Dermis microvascular lymphatic vessel endothelial cell (primary cell): ENCODE data around the gene PRRC2B. TPM values are rescaled to one million over a fixed set of nuclear protein-coding genes. Genes with fewer than 3 reads are reported as not detected.
"Not testable (repeated sequence)": the region's sequence is repeated elsewhere in the genome, so short reads cannot be mapped to it uniquely, and the experiment has no call there.

Source experiments
- DNase-seq, 2 donors: peaks; one replicate each; pipeline versions ENCODE4 v3.0.0 to v3.0.0-alpha.2; 2010; ENCODE audit warnings: low read depth in 2 of 2
- total RNA-seq: library from RNA; depleted of rRNA; stranded (reverse); fragments of >200 nt; gene quantifications from 2 replicates; pipeline ENCODE4 v1.2.1, GENCODE V29; 2014

The PRRC2B gene
- total RNA-seq, 1 donor from 2014 or later, result 31.1 TPM

DNA sequence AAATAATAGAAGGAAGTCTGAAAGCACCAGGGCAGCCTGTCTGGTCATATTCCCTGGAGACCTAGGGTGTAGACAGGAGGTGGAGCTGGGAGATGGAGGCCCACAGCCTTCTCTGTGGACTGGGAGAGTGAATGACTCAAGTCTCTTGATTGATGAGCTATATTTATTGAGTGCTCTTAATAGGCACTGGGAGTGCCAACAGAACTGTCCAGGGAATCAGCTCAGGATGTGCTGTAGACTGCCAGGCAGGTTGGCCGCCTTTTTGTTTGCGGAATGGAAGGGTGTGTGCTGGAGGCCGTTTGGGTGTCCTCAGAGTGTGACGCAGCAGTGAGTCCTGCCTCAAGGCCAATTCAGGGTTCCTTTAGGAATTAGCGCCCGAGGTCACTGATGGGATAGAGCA, 75.5 kb downstream of the PRRC2B start:
- no peak for DNase-seq

GRCh38 chr9:131469951-131470350, 76.1 kb downstream of the PRRC2B start:
- DNase-seq, result no peak

DNA sequence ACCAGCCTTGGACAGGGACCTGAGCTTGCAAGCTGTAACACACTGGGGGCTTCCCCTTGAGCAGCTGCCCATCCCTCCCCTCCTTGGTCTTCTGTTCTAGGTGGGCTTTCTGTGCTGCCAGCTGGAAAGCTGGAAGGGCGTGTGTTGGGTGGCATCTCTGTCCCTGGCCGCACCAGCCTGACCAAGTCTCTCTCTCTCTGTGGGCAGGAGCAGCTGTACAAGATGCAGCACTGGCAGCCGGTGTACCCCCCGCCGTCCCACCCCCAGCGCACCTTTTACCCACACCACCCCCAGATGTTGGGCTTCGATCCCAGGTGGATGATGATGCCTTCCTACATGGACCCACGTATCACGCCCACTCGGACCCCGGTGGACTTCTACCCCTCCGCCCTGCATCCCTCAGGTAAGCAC, 76.7 kb downstream of the PRRC2B start:
- DNase-seq, result no peak

DNA sequence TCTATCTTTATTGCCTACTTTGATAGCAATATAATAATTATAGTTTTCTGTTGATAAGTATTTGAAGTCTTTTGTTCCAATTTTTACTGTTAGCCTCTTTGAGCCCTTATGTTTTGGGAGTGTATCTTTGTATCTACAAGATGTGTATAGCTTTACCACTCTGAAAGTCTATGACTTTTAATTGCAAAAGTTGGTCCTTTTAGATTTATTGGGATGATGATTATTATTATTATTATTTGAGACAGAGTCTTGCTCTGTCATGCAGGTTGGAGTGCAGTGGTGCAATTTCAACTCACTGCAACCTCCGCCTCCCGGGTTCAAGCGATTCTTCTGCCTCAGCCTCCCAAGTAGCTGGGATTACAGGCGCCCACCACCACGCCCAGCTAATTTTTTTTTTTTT, 78.2 kb downstream of the PRRC2B start:
- not testable (repeated sequence) for DNase-seq

DNA sequence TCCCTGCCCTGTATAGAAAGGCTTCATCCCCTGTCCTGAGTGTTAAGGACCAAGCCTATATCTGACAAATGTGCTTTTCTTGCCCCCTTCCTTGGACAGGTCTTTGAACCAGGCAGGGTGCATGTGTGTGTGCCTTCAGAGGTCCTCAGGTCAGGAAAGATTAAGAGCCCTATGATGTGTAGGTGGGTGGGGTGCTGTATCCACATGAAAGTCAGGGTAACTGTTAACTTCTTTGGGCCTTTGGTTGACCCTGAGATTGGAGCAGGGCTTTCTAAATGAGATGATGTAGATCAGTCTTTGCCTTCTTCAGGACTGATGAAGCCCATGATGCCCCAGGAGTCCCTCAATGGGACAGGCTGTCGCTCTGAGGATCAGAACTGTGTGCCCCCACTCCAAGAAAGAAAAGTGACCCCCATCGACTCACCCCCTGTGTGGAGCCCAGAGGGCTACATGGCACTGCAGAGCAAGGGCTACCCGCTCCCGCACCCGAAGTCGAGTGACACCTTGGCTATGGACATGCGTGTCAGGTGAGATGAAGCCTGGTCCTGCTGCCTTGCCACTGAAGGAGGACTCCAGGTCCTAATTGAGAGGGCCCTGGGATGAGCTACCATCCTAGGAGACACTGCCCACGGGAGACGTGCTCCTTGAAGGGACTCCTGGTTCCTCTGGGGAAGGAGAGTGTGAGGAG, 79.5 kb downstream of the PRRC2B start:
- DNase-seq, result no peak

- DNase-seq, result no peak
These were observed 80.0 kb downstream of the PRRC2B start for GRCh38 chr9:131473891-131474290.

DNA sequence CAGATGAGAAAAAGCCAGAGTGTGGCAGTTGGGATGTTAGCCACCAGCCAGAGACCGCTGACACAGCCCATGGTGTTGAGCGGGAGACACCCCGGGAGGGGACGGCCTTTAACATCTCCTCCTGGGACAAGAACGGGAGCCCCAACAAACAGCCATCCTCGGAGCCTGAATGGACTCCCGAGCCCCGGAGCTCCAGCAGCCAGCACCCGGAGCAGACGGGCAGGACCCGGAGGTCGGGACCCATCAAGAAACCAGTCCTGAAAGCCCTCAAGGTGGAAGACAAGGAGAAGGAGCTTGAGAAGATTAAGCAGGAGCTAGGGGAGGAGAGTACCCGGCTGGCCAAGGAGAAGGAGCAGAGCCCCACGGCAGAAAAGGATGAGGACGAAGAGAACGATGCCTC, 80.8 kb downstream of the PRRC2B start:
- no peak for DNase-seq

- no peak for DNase-seq
These were observed 81.4 kb downstream of the PRRC2B start for GRCh38 chr9:131475111-131475955.

DNA sequence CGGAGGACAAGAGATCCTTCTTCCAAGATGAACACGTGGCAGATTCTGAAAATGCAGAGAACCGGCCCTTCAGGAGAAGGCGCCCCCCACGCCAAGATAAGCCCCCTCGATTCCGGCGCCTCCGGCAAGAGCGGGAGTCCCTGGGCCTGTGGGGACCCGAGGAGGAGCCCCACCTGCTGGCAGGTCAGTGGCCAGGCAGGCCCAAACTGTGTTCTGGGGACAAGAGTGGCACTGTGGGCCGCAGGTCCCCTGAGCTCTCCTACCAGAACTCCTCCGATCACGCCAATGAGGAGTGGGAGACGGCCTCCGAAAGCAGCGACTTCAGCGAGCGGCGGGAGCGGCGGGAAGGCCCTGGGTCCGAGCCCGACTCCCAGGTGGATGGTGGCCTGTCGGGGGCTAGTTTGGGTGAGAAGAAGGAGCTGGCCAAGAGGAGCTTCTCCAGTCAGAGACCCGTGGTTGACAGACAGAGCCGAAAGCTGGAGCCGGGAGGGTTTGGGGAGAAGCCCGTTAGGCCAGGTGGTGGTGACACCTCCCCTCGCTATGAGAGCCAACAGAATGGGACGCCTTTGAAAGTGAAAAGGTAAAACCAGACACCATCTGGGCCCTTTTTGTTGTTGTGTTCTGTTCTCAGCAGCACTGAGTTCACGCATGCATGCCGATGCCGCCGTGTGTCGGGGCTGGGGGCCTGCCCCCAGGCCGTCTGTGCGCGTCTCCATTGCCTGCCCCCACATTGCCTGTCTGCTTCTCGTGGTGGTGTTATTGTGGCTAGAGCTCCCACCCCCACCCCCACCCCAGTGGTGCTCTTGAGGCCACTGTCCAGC, 82.3 kb downstream of the PRRC2B start:
- DNase-seq, result no peak

GRCh38 chr9:131476777-131477345, 83.0 kb downstream of the PRRC2B start:
- no peak for DNase-seq

DNA sequence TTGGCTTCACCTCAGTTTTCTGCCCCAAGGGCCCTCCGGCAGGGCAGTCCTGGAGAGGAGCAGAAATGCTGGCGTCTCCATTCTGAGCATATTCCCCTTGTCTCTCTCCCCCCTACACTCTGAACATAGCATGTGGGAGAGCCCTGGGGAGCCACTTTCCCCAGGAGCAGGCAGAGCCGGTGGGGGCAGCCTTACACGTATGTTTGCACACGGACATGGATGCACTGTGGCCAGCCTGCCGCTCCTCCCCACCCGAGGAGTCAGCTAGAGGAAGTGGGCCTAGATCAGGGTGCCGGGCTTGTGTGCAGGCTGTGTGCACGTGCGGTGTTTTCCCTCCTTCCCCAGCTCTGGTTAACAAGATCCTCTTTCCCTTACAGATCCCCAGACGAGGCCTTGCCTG, 83.5 kb downstream of the PRRC2B start:
- no peak for DNase-seq

- DNase-seq, result no peak
These were observed 84.0 kb downstream of the PRRC2B start for GRCh38 chr9:131477816-131478419.

DNA sequence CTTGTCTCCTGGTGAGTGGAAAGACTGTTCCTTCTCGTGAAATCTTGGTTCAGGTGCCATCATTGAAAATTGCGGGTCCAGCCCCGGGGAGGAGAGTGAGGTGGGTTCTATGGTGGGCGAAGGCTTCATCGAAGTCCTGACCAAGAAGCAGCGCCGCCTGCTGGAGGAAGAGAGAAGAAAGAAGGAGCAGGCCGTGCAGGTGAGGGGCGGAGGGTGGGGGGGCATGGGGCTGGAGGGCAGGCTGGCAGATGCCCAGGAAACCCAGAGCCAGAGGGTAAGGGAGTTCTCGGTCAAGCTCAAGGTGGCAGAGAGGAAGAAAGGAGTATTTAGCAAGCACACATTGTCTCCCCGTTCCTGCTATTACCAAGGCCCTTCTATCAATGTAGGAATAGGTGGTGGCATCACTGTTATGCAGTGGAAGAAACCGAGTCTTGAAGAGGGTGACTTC, 84.6 kb downstream of the PRRC2B start:
- peak; percentile 17 to 44 for DNase-seq

DNA sequence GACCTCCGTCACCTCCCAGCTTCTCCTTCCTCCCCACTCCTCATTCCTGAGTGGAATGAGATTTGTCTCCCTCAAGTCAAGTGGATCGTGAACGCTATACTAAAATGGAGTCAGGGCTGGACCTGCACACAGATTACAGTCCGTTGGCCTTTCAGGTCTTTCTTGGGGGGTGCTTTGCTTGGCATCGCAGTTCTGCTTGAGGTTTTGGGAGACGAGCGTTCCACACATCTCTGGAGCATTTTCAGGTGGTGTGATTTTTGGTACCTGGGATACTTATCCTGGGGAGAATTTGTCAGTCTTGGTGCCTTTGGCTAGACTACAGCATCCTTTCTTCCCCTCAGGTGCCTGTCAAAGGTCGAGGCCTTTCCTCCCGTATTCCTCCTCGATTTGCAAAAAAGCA, 85.0 kb downstream of the PRRC2B start:
- no peak for DNase-seq

DNA sequence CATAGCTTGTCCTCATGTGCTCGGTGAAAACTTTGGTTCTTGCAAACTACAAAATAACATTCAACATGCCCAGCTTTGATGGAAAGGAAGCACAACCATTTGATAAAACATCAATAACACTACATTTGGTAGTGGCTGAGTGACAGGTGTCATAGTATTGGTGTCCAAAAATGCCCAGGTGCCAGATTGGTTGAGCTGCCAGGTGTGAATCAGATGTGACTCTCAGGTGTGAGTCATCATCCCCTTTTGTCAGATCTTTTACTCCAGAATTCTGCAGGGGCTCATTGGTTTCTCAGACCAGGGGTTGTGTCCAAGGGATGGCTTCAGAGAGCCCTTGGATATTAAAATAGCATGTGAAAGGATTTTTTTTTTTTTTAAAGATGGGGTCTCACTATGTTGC, 86.4 kb downstream of the PRRC2B start:
- DNase-seq, result no peak

DNA sequence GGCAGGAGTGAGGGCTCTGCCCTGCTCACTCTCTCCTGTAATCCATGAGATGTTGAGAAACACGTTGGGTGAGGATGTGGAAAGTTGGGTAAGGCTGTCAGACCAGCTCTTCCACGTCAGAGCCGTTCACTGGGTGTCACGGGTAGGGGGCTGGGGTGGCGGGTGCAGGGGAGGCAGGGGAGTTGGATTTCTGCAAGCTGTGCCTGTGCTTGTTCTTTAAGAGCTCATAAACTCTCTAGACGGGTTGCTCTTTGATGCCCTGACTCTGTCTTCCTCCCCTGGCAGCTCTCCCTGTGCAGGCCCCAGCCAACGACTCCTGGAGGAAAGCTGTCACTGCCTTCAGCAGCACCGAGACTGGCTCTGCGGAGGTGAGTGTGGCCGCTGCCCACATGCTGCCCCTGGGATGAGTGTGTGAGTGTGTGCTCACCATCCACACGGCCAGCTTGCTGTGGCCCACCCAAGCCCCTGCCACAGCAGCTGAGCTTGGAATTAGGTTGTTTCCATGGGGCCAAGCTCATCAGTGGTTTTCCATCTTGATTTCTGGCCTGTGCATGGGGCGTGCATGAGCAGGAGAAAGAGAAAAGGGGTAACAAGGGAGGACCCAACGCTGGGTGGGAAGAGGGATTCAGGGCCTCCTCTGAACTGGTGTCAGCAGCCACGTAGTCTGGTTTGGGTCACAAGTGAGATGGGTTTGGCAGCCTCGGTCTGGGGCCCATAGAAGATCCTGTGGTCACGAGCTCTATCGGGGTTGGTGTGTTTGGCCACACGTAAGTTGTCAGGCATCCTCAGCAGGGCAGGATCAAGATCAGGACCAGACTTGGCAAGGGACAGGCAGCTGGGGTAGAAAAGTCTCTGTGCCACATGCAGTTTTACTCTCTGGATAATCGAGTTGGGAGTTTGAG, 87.8 kb downstream of the PRRC2B start:
- DNase-seq, result no peak

DNA sequence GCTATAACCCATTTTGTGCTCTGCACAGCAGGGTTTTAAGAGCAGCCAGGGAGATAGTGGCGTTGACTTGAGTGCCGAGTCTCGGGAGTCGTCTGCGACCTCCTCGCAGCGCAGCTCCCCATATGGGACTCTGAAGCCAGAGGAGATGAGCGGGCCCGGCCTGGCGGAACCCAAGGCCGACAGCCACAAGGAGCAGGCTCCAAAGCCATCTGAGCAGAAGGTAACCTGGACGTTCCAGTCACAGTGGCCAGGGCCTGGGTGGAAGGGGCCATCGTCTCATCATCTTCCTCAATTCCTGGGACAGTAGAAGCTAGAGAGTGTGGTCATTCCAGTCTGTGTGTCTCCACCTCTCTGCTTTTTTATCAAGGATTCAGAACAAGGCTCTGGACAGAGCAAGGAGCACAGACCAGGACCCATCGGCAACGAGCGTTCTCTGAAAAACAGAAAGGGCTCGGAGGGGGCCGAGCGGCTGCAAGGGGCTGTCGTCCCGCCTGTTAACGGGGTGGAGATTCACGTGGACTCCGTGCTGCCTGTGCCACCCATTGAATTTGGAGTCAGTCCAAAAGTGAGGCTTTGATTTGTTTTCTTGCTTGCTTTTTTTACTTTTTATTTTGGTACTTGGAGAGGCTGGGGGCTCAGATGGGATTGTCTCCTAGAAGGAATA, 88.6 kb downstream of the PRRC2B start:
- no peak for DNase-seq

GRCh38 chr9:131483319-131484050, 89.6 kb downstream of the PRRC2B start:
- no peak for DNase-seq

DNA sequence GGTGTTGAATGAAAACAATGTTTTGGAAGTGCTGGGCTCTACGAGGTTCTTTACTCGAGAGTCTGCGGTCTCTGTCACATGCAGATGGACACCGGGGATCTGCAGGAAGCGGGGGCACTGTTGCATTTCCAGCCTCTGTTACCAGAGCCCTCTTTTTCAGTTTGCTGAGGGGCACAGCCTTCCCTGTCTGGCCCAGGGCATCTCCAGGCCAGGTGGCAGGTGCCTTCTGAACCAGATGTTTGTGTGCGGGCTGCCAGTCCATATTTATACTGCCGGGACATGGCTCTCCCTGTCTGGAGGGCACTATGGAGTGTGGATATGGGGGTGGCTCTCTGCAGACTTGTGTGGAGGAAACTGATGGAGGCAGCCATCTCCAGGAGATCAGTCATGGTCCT, 90.2 kb downstream of the PRRC2B start:
- no peak for DNase-seq
